GM23338 (cell line): ENCODE results near the gene HBZ. TPM values are rescaled to one million over a fixed set of nuclear protein-coding genes. Genes with fewer than 3 reads are reported as not detected.

Source experiments
- ATAC-seq: fragments of 200-7000 bp; cut with Tn5 transposase; 3 replicates; pipeline ENCODE4 v1.9.1; 2020
- DNase-seq: peaks from one replicate; pipeline ENCODE4 v3.0.0-alpha.2; 2015; ENCODE audit warnings: low spot score
- H2AFZ ChIP-seq: fragments of 200-600 bp; sonication (generic); 2 replicates; pipeline ENCODE4 v1.8.0; 2016; ENCODE audit warnings: antibody characterized with exemption, mild to moderate bottlenecking, moderate library complexity
- H3F3A ChIP-seq: fragments of 200-600 bp; sonication (generic); replicated peaks from 2 replicates; pipeline ENCODE4 v1.8.0; 2017; ENCODE audit warnings: antibody characterized with exemption, mixed run types, low read depth
- H3K27ac ChIP-seq: fragments of 200-600 bp; sonication (generic); 2 replicates; pipeline ENCODE4 v1.6.1; 2016; ENCODE audit warnings: low read depth
- H3K27me3 ChIP-seq: fragments of 200-600 bp; sonication (generic); 2 replicates; pipeline ENCODE4 v1.8.0; 2016; ENCODE audit warnings: mild to moderate bottlenecking, mixed run types, moderate library complexity; ENCODE audit not compliant: insufficient read depth
- H3K36me3 ChIP-seq: fragments of 200-600 bp; sonication (generic); 2 replicates; pipeline ENCODE4 v1.8.0; 2016; ENCODE audit warnings: mild to moderate bottlenecking; ENCODE audit not compliant: insufficient read depth
- H3K4me1 ChIP-seq: fragments of 200-600 bp; sonication (generic); 2 replicates; pipeline ENCODE4 v1.8.0; 2016; ENCODE audit warnings: mild to moderate bottlenecking, moderate library complexity; ENCODE audit not compliant: insufficient read depth
- H3K4me2 ChIP-seq: fragments of 200-600 bp; sonication (generic); 2 replicates; pipeline ENCODE4 v1.7.1; 2017; ENCODE audit warnings: mixed run types
- H3K4me3 ChIP-seq: fragments of 200-600 bp; sonication (generic); 2 replicates; pipeline ENCODE4 v1.6.1; 2016; ENCODE audit warnings: mixed run types
- H3K79me2 ChIP-seq: fragments of 200-600 bp; sonication (generic); replicated peaks from 2 replicates; pipeline ENCODE4 v1.8.0; 2017; ENCODE audit warnings: mild to moderate bottlenecking; ENCODE audit not compliant: insufficient read depth
- H3K9me2 ChIP-seq: fragments of 200-600 bp; sonication (generic); 2 replicates; pipeline ENCODE4 v1.8.0; 2017; ENCODE audit not compliant: insufficient read depth
- H4K20me1 ChIP-seq: fragments of 200-600 bp; sonication (generic); replicated peaks from 2 replicates; pipeline ENCODE4 v1.8.0; 2017; ENCODE audit warnings: mild to moderate bottlenecking; ENCODE audit not compliant: insufficient read depth
- H3K27ac Mint-ChIP-seq: 2 replicates; pipeline ENCODE4 v1.8.0; 2020; ENCODE audit warnings: inconsistent platforms, mild to moderate bottlenecking, moderate library complexity, mixed read lengths
- H3K27me3 Mint-ChIP-seq: 3 replicates; pipeline ENCODE4 v1.8.0; 2022; ENCODE audit warnings: low read depth, mild to moderate bottlenecking, moderate library complexity, mixed read lengths, inconsistent platforms; ENCODE audit not compliant: insufficient read depth, poor library complexity
- H3K36me3 Mint-ChIP-seq: 3 replicates; pipeline ENCODE4 v1.8.0; 2021; ENCODE audit warnings: low read depth, mild to moderate bottlenecking, inconsistent platforms, moderate library complexity, mixed read lengths
- H3K4me1 Mint-ChIP-seq: 3 replicates; pipeline ENCODE4 v1.8.0; 2020; ENCODE audit warnings: mild to moderate bottlenecking, inconsistent platforms, mixed read lengths
- H3K4me3 Mint-ChIP-seq: 3 replicates; pipeline ENCODE4 v1.8.0; 2021; ENCODE audit warnings: moderate library complexity, mild to moderate bottlenecking, inconsistent platforms, mixed read lengths
- H3K9me3 Mint-ChIP-seq: 3 replicates; pipeline ENCODE4 v1.8.0; 2020; ENCODE audit warnings: moderate library complexity, mild to moderate bottlenecking, inconsistent platforms, mixed read lengths
- CREB1 ChIP-seq: fragments of 250-450 bp; sonication (Bioruptor Pico); IDR thresholded peaks from 2 replicates; pipeline ENCODE4 v1.5.0; 2020; ENCODE audit warnings: low read depth, mild to moderate bottlenecking, moderate library complexity
- ETS1 ChIP-seq: IDR thresholded peaks from 2 replicates; pipeline ENCODE4 v1.6.1; 2016; ENCODE audit warnings: antibody characterized with exemption
- EZH2 ChIP-seq: fragments of 200-600 bp; sonication (generic); IDR thresholded peaks from one replicate; pipeline ENCODE4 v1.8.0; 2017; ENCODE audit warnings: antibody characterized with exemption, mild to moderate bottlenecking, low read depth; ENCODE audit not compliant: unreplicated experiment
- EZH2phosphoT487 ChIP-seq: fragments of 200-600 bp; sonication (generic); IDR thresholded peaks from one replicate; pipeline ENCODE4 v1.8.1; 2018; ENCODE audit warnings: antibody characterized with exemption; ENCODE audit not compliant: unreplicated experiment
- NANOG ChIP-seq: IDR thresholded peaks from 2 replicates; pipeline ENCODE4 v1.6.1; 2016; ENCODE audit warnings: antibody characterized with exemption, borderline replicate concordance
- POLR2AphosphoS5 ChIP-seq: IDR thresholded peaks from 2 replicates; pipeline ENCODE4 v1.6.1; 2016; ENCODE audit warnings: antibody characterized with exemption, low read depth
- STAT1 ChIP-seq: IDR thresholded peaks from one replicate; pipeline ENCODE4 v1.6.1; 2016; ENCODE audit warnings: antibody characterized with exemption; ENCODE audit not compliant: unreplicated experiment
- ZNF114 ChIP-seq: fragments of 250-450 bp; sonication (Bioruptor Pico); IDR thresholded peaks from 2 replicates; pipeline ENCODE4 v1.5.0; 2020; ENCODE audit warnings: mild to moderate bottlenecking, moderate library complexity
- ZNF331 ChIP-seq: fragments of 250-450 bp; sonication (Bioruptor Pico); IDR thresholded peaks from 2 replicates; pipeline ENCODE4 v1.5.0; 2020; ENCODE audit warnings: low read depth, mild to moderate bottlenecking, moderate library complexity
- ZNF462 ChIP-seq: fragments of 250-450 bp; sonication (Bioruptor Pico); IDR thresholded peaks from 2 replicates; pipeline ENCODE4 v1.5.0; 2020; ENCODE audit warnings: mild to moderate bottlenecking, moderate library complexity
- polyA plus RNA-seq: library from polyadenylated mRNA; unstranded; fragments of >200 nt; fragmentation: Nextera tagmentation; extraction: Ambion mirVana; gene quantifications from 2 replicates; pipeline ENCODE4 v1.2.1, GENCODE V29; 2016
- total RNA-seq: library from RNA; depleted of rRNA; stranded (reverse); fragments of >200 nt; shearing (Covaris generic); gene quantifications from 2 replicates; pipeline ENCODE4 v1.2.3, GENCODE V29; 2014

The HBZ gene
- total and polyA plus RNA-seq, 2 experiments from 2014 or later, result 0.39 TPM; not detected in 1

DNA sequence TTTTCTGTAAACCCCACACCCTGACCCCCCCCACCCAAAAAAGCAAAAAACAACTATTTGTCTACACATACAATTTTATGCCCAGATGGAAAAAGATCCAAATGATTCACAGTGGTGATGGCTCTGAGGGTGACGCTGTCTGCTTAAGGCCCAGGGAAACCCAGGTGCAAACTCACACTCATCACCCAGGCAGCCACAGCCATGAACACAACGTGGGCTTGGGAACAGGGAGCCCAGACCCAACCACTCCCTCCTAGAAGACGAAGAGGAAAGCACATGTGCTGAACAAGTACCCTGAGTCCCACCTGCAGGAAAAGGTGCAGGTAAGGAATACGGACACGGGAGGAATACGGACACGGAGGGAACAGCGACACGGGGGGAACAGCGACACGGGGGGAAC lies 33.2 kb downstream of the HBZ start:
- Mint-ChIP-seq H3K36me3 (peaks cover 45% of the 10 kb centered on the region), H3K27me3 (peaks cover 15% of the 10 kb centered on the region), H3K4me1 (no peaks in the 10 kb centered on the region; the same call in 1 of the 3 replicates), H3K4me3 (no peak overlapping the region; the same call in 2 of the 3 replicates), H3K27ac (no peak overlapping the region), H3K9me3 (no peaks in the 10 kb centered on the region)
- peaks cover 38% of the 10 kb centered on the region; the same call in 1 of the 2 replicates for H3F3A ChIP-seq
- peaks cover 6% of the 10 kb centered on the region for H3K27me3 ChIP-seq
- no peak for TF ChIP-seq POLR2AphosphoS5
- no peak for TF ChIP-seq EZH2
- no peak for TF ChIP-seq EZH2phosphoT487
- TF ChIP-seq CREB1 (CRISPR knock-in tag), result no peak
- no peak for TF ChIP-seq STAT1
- TF ChIP-seq ZNF462, result no peak
- no peak for TF ChIP-seq ZNF331
- no peak for TF ChIP-seq ZNF114
- no peak for TF ChIP-seq ETS1
- TF ChIP-seq NANOG, result no peak
- no peak for ATAC-seq
- no peak overlapping the region for H3K27ac ChIP-seq
- H3K79me2 ChIP-seq, result no peaks in the 10 kb centered on the region
- no peaks in the 10 kb centered on the region for H3K9me2 ChIP-seq
- no peak overlapping the region for H3K4me2 ChIP-seq
- H4K20me1 ChIP-seq, result no peaks in the 10 kb centered on the region; the same call in none of the 2 replicates
- no peak overlapping the region for H2AFZ ChIP-seq
- H3K4me1 ChIP-seq, result no peaks in the 10 kb centered on the region
- DNase-seq, result no peak
- peaks cover 28% of the 10 kb centered on the region for H3K36me3 ChIP-seq
- H3K4me3 ChIP-seq, result no peak overlapping the region
